HTERT RPE-1 (cell line): ENCODE measurements around the gene NUDT4B.
"Not testable (repeated sequence)": the region's sequence is repeated elsewhere in the genome, so short reads cannot be mapped to it uniquely, and the experiment has no call there.

ENCODE experiments used
- in situ Hi-C: fragments of 300-500 bp; cut with MboI; formaldehyde crosslinking; loops from 4 replicates; pipeline ENCODE4 v1.14.3; 2020; ENCODE audit warnings: low sequenced_read_pairs

NUDT4B gene

GRCh38 chr1:148735538-148735937 is 13.0 kb upstream of the NUDT4B start:
- in situ Hi-C loops, result not testable (repeated sequence)

DNA sequence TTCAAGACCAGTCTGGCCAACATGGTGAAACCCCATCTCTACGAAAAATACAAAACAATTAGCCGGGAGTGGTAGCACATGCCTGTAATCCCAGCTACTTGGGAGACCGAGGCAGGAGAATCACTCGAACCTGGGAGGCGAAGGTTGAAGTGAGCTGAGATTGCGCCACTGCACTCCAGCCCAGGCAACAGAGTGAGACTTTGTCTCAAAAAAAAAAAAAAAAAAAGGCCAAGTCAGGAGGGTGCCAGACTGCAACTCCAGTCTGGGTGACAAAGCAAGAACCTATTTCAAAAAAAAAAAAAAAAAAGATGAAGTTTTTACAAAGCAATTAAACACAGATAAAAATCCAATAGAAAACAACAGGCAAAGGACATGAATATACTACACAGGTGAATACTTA is 9.9 kb upstream of the NUDT4B start:
- in situ Hi-C loops, result not testable (repeated sequence)

DNA sequence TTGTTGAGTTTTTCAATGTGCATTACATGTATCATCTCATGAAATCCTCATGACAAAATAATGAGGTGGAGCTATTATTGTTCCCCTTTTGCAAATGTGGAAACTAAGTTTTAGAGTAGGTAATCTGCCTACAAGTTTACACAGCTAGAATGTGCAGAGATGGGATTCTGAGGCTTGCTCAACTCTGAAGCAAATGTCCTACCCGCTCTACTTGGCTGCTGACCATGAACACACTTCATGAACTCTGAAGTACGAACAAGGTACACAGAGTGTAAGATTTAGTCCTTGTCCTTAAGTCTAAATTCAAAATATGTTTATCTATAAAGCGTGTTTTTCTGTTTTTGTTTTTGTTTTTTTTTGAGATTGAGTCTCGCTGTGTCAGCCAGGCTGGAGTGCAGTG is 5.4 kb upstream of the NUDT4B start:
- in situ Hi-C loops, result not testable (repeated sequence)

DNA sequence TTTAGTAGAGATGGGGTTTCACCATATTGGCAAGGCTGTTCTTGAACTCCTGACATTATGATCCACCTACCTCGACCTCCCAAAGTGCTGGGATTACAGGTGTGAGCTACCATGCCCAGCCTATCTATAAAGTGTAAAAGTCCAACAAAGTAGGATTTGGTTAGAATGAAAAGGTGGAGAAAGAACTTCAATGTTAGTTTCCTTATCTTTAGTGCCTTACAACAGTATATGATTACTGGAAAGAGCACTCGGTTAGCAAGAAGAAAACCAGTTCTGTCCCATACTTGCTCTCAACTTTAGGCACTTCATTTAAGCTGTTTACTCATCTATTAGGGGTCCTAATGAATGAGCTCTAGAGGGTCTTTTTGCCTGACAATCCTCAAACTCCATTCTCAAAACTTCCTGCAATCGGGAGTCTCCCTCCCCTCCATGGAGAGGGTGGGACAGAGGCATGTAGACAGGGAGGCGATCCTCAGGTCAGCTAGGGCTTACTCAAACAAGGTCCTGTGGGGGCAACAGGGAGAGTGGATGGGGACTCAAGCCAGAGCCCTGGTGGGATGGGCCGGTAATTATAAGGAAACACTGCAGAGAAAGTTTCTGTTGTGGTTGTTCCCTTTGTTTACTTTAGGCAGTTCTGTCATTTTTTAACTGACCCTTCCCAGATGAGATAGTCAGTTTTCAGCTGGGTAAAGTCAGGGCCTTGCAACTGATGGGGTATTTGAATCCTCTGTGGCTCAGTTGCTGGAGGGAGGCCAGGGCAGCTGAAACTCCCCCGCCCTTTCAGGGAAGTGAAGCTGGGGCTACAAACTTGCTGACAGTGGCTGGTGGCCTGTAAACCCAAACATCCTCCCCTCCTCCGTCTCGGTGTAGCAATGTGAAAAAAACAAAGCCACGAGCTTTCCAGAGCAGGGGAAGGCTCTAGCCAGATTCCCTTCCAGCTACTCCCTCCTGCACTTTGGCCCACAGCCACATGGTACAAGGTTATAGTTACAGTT is 4.6 kb upstream of the NUDT4B start:
- in situ Hi-C loops, result not testable (repeated sequence)

DNA sequence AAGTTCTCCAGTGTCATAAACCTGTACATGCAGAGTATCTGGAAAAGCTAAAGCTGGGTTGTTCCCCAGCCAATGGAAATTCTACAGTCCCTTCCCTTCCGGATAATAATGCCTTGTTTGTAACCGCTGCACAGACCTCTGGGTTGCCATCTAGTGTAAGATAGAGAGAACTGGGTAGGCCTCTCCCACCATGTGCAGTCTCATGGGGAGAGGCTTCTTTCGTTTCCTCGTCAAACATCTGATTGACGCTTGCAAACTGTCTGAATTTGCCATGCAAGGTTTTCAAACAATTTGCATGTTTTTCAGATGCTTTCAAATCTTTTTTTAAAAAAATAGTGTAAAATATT is 734 bp downstream of the NUDT4B start:
- in situ Hi-C loops, result not testable (repeated sequence)

DNA sequence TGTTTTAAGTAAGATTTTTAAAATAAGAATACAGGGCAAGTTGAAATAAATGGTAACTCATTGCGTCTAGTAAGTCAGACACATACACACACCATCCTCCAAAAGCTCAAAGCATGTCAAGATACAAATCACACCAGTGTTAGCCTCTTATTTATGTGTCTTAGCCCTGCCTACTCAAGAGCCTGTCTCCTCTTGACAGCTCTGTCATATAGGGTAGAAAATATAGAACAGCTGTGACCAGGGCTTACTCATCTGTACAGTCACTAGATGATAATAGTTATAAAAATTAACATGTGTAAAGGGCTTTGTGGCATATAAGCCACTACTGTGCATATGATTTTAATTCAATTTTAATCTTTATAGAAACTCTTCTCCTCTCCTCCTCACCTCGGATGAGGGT is 7.7 kb downstream of the NUDT4B start:
- in situ Hi-C loops, result not testable (repeated sequence)

- in situ Hi-C loops, result not testable (repeated sequence)
Observed at GRCh38 chr1:148757446-148757845, 8.9 kb downstream of the NUDT4B start.

DNA sequence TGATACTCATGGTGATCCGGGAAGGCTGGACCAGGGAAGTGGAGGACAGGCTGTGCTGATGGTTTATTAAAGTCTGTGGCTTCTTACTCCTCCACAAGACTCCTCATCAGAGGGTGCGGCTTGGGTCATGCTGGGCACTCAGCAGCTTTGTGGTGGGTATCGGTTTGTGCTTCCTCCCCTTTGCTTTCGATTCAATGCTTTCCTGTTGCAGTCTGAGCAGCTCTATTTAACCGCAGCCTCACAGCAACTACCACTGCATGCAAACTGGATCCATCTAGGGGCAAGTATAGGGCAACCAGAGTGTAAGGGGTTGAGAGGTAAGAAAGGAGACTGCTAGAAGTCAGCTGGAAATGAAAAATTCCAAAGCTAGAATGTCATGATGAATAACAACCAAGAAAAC is 9.8 kb downstream of the NUDT4B start:
- in situ Hi-C loops, result not testable (repeated sequence)

GRCh38 chr1:148758925-148759324 is 10.4 kb downstream of the NUDT4B start:
- in situ Hi-C loops, result not testable (repeated sequence)

GRCh38 chr1:148759749-148760148 is 11.2 kb downstream of the NUDT4B start:
- in situ Hi-C loops, result not testable (repeated sequence)

GRCh38 chr1:148760206-148760605 is 11.6 kb downstream of the NUDT4B start:
- in situ Hi-C loops, result not testable (repeated sequence)

DNA sequence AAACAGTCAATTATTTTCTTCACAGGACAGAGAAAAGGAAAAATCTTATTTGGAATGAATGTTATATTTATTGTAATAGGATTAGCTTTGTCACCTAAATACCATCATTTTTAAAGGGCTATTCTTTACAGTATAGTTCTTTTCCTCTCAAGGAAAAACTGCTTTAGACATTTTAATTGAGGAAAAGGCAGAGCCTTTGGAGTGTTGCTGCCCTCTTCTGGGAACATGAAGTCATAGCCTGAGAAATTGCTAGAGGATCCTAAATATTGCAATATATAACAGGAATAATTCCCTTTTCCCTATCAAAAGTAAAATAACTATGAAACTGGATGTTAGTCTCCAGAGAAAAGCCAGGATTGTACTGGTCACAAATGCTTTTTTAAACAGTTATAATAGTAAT is 12.8 kb downstream of the NUDT4B start:
- in situ Hi-C loops, result not testable (repeated sequence)

GRCh38 chr1:148765238-148766019 is 16.9 kb downstream of the NUDT4B start:
- in situ Hi-C loops, result not testable (repeated sequence)

GRCh38 chr1:148768541-148768940 is 20.0 kb downstream of the NUDT4B start:
- in situ Hi-C loops, result not testable (repeated sequence)

DNA sequence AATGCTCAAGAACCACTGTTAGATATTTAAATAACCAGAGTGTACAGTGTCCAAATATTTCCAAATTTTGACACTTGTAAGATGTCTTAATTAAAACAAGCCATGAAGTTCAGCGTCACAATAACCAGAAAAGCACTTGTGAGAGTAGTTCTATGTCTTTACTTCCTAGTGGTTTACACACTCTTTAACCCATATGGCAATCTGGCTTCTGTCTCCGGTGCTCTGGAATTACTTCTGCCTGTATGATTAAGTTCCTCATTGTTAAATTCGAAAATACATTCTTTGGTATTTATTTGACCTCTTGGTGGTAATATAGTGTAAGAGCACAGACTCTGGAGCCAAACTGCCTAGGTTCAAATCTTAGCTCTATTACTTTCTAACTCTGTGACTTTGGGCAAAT is 20.9 kb downstream of the NUDT4B start:
- in situ Hi-C loops, result not testable (repeated sequence)

DNA sequence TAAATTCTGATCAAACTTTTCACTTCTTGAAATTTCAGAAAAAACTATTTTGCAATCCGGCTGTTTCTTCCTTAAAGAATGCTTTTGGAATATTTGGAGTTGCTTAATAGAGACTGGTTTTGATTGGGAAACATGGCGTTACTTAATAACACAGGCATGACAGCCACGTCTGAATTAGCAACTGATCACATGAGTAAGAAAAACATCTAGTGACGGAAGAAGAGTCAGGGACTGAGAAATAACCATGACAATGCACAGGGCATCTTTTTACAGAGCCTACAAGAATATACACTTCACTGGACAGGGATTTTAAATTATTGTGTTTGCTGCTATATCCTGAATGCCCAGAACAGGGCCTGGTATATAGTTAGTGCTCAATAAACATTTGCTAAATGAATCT is 25.1 kb downstream of the NUDT4B start:
- in situ Hi-C loops, result not testable (repeated sequence)

DNA sequence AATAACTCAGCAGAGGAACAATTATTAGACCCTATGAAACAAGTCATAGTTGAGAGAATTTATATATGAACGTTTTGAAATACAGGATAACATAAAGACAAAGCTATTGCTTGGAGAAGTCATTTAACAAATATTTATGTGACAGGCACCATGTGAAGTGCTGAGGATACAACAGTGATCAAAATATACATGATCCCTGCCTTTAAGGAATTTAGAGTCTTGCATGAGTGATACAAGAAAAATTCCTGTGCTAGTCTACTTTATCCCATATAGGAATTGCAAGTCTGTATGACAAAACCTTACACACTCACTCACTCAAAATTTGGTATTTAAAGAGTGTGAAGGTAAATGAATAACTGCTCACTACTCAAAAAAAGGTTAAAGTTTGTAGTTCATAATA is 25.5 kb downstream of the NUDT4B start:
- in situ Hi-C loops, result not testable (repeated sequence)

GRCh38 chr1:148775263-148775662 is 26.7 kb downstream of the NUDT4B start:
- in situ Hi-C loops, result not testable (repeated sequence)

- in situ Hi-C loops, result not testable (repeated sequence)
Observed at GRCh38 chr1:148777649-148778048, 29.1 kb downstream of the NUDT4B start.

DNA sequence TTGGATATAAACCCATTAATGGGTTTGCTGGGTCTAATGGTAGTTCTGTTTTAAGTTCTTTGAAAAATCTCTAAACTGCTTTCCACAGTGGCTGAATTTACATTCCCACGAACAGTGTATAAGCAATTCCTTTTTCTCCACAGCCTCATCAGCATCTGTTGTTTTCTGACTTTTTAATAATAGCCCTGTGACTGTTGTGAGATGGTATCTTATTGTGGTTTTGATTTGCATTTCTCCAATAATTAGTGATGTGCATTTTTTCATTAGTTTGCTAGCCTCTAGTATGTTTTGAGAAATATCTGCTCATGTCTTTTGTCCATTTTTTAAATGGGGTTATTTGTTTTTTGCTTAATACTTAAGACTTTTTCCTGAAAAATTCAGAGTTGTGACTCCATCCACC is 31.8 kb downstream of the NUDT4B start:
- in situ Hi-C loops, result not testable (repeated sequence)

DNA sequence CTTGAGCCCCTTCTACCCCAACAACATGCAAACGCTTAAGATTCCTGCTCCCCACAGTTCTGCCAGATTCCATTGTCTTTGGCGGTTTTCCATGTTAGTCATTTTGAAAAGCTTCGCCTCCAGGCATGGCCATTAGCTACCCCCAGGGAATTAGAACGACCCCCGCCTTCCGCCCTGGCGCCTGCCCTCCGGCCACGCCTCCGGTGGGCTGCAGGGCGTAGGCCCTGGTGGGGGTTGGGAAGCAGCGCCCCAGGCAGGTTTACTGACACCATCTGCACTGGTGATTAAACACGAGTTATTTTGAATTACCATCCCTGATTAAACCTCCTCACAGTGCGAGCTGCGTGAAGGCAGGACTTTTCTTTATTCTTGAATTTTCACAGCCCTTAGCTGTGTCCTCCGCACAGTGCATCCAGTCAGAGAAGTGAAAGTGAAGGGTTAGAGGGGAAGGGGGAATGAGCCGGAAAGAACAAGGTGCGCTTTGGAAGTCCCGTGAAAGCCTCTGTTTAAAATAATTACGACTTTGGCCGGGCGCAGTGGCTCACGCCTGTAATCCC is 43.0 kb downstream of the NUDT4B start:
- in situ Hi-C loops, result not testable (repeated sequence)
